Loucy (cell line): ENCODE data around the gene GSE1.

ENCODE experiments used
- CTCF ChIP-seq: fragments of 200-600 bp; sonication (generic); conservative IDR thresholded peaks from 2 replicates; pipeline ENCODE4 v1.5.1; 2014; ENCODE audit warnings: mild to moderate bottlenecking, antibody characterized with exemption, low read length
- EZH2phosphoT487 ChIP-seq: fragments of 200-600 bp; IDR thresholded peaks from 2 replicates; pipeline ENCODE4 v1.6.1; 2018; ENCODE audit warnings: antibody characterized with exemption, mild to moderate bottlenecking, moderate library complexity, borderline replicate concordance

- TF ChIP-seq CTCF: no peak
- no peak for TF ChIP-seq EZH2phosphoT487
Measured at GRCh38 chr16:85688586-85689284, 75.6 kb downstream of the GSE1 start, which contains the start of gene GINS2.
